SK-N-SH treated with all-trans-retinoic acid at 6 μM for 48 hours (cell line): Measurements from ENCODE around the gene G6PC1.
"Not testable (repeated sequence)": the region's sequence is repeated elsewhere in the genome, so short reads cannot be mapped to it uniquely, and the experiment has no call there.

Experiments used
- ATAC-seq: fragments of 200-7000 bp; cut with Tn5 transposase; 3 replicates; pipeline ENCODE4 v1.9.1; 2020; ENCODE audit warnings: mild to moderate bottlenecking, moderate library complexity
- ARNTL ChIP-seq: fragments of 450-650 bp; formaldehyde crosslinking; IDR thresholded peaks from 2 replicates; pipeline ENCODE4 v1.5.0; 2020; ENCODE audit warnings: low read depth, mild to moderate bottlenecking, moderate library complexity, borderline replicate concordance
- CSDC2 ChIP-seq: fragments of 250-450 bp; sonication (Bioruptor Pico); IDR thresholded peaks from 2 replicates; pipeline ENCODE4 v1.5.0; 2020; ENCODE audit warnings: mild to moderate bottlenecking, moderate library complexity
- CSRNP3 ChIP-seq: fragments of 250-450 bp; sonication (Bioruptor Pico); IDR thresholded peaks from 2 replicates; pipeline ENCODE4 v1.5.1; 2021; ENCODE audit warnings: mild to moderate bottlenecking, moderate library complexity
- ESRRG ChIP-seq: fragments of 250-450 bp; sonication (Bioruptor Pico); IDR thresholded peaks from 2 replicates; pipeline ENCODE4 v1.6.1; 2021; ENCODE audit warnings: mild to moderate bottlenecking
- GLIS3 ChIP-seq: fragments of 250-450 bp; sonication (Bioruptor Pico); IDR thresholded peaks from 2 replicates; pipeline ENCODE4 v1.5.0; 2020; ENCODE audit warnings: mild to moderate bottlenecking, moderate library complexity
- ISL1 ChIP-seq: fragments of 250-450 bp; sonication (Bioruptor Pico); IDR thresholded peaks from 2 replicates; pipeline ENCODE4 v2.1.2; 2022; ENCODE audit warnings: mild to moderate bottlenecking, moderate library complexity
- OSR1 ChIP-seq: fragments of 250-450 bp; sonication (Bioruptor Pico); IDR thresholded peaks from 2 replicates; pipeline ENCODE4 v1.8.0; 2022; ENCODE audit warnings: moderate library complexity, mild to moderate bottlenecking, inconsistent platforms
- PATZ1 ChIP-seq: fragments of 250-450 bp; sonication (Bioruptor Pico); IDR thresholded peaks from 2 replicates; pipeline ENCODE4 v1.8.0; 2020; ENCODE audit warnings: mild to moderate bottlenecking, moderate library complexity, borderline replicate concordance
- SNAI2 ChIP-seq: fragments of 250-450 bp; sonication (Bioruptor Pico); IDR thresholded peaks from 2 replicates; pipeline ENCODE4 v1.5.0; 2020; ENCODE audit warnings: mild to moderate bottlenecking, moderate library complexity
- TCF4 ChIP-seq: fragments of 250-450 bp; sonication (Bioruptor Pico); IDR thresholded peaks from 2 replicates; pipeline ENCODE4 v1.8.0; 2021; ENCODE audit warnings: mild to moderate bottlenecking, moderate library complexity, borderline replicate concordance
- TOX ChIP-seq: fragments of 250-450 bp; sonication (Bioruptor Pico); IDR thresholded peaks from 2 replicates; pipeline ENCODE4 v1.8.0; 2021; ENCODE audit warnings: mild to moderate bottlenecking, moderate library complexity, borderline replicate concordance
- ZC3H10 ChIP-seq: fragments of 250-450 bp; sonication (Bioruptor Pico); IDR thresholded peaks from 2 replicates; pipeline ENCODE4 v1.5.1; 2021; ENCODE audit warnings: mild to moderate bottlenecking, moderate library complexity
- ZNF565 ChIP-seq: fragments of 450-650 bp; formaldehyde crosslinking; conservative IDR thresholded peaks from 2 replicates; pipeline ENCODE4 v1.5.0; 2020; ENCODE audit warnings: low read depth, mild to moderate bottlenecking, moderate library complexity
- ZNF70 ChIP-seq: fragments of 450-650 bp; formaldehyde crosslinking; IDR thresholded peaks from 2 replicates; pipeline ENCODE4 v1.5.0; 2020; ENCODE audit warnings: mild to moderate bottlenecking, moderate library complexity
- ZNF8 ChIP-seq: fragments of 450-650 bp; formaldehyde crosslinking; IDR thresholded peaks from 2 replicates; pipeline ENCODE4 v1.5.0; 2020; ENCODE audit warnings: mild to moderate bottlenecking, moderate library complexity
- TF ChIP-seq, protein P1 (sequence below): fragments of 250-450 bp; sonication (Bioruptor Pico); IDR thresholded peaks from 2 replicates; pipeline ENCODE4 v1.5.0; 2020; ENCODE audit warnings: mild to moderate bottlenecking, moderate library complexity
- TF ChIP-seq, protein P2 (sequence below): fragments of 250-450 bp; sonication (Bioruptor Pico); IDR thresholded peaks from 2 replicates; pipeline ENCODE4 v1.8.0; 2021; ENCODE audit warnings: low read depth, mild to moderate bottlenecking, moderate library complexity, borderline replicate concordance

G6PC1 gene

DNA sequence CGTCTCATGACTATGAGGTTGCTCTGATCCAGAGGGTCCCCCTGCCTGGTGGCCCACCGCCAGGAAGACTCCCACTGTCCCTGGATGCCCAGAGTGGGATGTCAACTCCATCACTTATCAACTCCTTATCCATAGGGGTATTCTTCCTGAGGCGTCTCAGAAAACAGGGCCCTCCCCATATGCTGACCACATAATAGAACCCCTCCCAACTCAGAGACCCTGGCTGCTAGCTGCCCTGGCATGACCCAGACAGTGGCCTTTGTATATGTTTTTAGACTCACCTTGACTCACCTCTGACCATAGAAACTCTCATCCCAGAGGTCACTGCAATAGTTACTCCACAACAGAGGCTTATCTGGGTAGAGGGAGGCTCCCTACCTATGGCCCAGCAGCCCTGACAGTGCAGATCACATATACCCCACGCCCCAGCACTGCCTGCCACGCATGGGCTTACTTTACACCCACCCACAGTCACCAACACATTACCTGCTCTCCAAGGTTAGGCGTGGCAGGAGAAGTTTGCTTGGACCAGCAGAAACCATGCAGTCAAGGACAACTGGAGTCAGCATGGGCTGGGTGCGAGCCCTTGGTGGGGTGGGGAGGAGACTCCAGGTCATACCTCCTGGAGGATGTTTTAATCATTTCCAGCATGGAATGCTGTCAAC is 2.3 kb upstream of the G6PC1 start (continued):
- TF ChIP-seq, protein P1, sequence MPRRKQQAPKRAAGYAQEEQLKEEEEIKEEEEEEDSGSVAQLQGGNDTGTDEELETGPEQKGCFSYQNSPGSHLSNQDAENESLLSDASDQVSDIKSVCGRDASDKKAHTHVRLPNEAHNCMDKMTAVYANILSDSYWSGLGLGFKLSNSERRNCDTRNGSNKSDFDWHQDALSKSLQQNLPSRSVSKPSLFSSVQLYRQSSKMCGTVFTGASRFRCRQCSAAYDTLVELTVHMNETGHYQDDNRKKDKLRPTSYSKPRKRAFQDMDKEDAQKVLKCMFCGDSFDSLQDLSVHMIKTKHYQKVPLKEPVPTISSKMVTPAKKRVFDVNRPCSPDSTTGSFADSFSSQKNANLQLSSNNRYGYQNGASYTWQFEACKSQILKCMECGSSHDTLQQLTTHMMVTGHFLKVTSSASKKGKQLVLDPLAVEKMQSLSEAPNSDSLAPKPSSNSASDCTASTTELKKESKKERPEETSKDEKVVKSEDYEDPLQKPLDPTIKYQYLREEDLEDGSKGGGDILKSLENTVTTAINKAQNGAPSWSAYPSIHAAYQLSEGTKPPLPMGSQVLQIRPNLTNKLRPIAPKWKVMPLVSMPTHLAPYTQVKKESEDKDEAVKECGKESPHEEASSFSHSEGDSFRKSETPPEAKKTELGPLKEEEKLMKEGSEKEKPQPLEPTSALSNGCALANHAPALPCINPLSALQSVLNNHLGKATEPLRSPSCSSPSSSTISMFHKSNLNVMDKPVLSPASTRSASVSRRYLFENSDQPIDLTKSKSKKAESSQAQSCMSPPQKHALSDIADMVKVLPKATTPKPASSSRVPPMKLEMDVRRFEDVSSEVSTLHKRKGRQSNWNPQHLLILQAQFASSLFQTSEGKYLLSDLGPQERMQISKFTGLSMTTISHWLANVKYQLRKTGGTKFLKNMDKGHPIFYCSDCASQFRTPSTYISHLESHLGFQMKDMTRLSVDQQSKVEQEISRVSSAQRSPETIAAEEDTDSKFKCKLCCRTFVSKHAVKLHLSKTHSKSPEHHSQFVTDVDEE (CRISPR knock-in tag), result no peak
- TF ChIP-seq ZNF70 (CRISPR knock-in tag), result no peak

- ATAC-seq, result not testable (repeated sequence)
Observed at GRCh38 chr17:42899981-42900380, 618 bp upstream of the G6PC1 start.

DNA sequence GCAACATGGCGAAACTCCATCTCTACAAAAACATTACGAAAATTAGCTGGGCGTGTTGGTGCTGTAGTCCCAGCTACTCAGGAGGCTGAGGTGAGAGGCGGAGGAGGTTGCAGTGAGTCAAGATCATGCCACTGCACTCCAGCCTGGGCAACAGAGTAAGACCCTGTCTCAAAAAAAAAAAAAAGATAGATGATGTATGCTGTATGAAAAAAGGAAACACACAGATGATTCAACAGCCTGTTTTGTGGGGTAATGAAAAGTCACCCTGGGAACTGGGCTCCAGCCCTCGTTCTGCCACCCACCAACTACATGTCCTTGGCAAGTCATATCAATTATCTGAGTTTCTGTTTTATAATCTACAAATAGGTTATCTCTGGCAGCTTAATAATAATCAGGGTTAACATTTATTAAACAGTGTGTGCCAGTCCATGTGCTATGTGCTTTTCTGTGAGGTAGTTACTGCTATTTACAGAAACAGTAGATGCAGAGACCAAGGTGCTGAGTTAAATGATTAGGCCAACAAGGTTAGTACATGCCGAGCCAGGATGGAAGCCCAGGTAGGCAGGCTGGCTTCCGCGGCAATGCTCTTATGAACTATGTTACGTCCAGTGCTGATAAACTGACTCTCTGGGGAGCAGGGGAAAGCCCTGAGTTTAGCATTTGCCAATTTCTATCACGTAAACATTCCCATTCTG is 1.1 kb downstream of the G6PC1 start:
- TF ChIP-seq, protein P1 (CRISPR knock-in tag), result no peak
- TF ChIP-seq ZNF565 (CRISPR knock-in tag) (no peak), TCF4 (CRISPR knock-in tag) (no peak), ISL1 (CRISPR knock-in tag) (no peak), SNAI2 (CRISPR knock-in tag) (no peak)
- ATAC-seq, result no peak

DNA sequence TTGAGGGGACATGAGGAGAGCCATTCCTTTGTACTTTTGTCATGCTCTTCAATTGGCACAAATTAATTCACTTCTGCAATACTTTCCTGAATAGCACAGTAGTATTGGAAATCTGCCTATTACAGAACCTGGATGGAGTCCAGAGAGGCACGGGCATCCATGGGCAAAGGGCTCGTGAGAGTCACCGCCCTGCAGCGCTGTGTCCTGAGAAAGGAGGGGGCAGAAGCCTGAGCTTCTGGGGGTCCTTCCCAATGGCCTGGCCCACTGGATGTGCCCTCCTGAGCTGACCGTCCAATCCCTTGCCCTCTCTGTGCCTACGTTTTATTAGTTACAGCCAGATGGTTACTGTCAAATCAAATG is 3.5 kb downstream of the G6PC1 start:
- ATAC-seq, result no peak
- TF ChIP-seq ZNF8 (CRISPR knock-in tag) (no peak), ISL1 (CRISPR knock-in tag) (no peak), GLIS3 (CRISPR knock-in tag) (no peak), ZNF565 (CRISPR knock-in tag) (no peak), OSR1 (CRISPR knock-in tag) (no peak), CSDC2 (no peak), CSRNP3 (CRISPR knock-in tag) (no peak), TOX (CRISPR knock-in tag) (no peak), ESRRG (CRISPR knock-in tag) (no peak)
- TF ChIP-seq, all 23 proteins: peak for 0

GRCh38 chr17:42906772-42907446 is 6.3 kb downstream of the G6PC1 start:
- TF ChIP-seq, protein P2, sequence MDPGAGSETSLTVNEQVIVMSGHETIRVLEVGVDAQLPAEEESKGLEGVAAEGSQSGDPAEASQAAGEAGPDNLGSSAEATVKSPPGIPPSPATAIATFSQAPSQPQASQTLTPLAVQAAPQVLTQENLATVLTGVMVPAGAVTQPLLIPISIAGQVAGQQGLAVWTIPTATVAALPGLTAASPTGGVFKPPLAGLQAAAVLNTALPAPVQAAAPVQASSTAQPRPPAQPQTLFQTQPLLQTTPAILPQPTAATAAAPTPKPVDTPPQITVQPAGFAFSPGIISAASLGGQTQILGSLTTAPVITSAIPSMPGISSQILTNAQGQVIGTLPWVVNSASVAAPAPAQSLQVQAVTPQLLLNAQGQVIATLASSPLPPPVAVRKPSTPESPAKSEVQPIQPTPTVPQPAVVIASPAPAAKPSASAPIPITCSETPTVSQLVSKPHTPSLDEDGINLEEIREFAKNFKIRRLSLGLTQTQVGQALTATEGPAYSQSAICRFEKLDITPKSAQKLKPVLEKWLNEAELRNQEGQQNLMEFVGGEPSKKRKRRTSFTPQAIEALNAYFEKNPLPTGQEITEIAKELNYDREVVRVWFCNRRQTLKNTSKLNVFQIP, result no peak
- no peak for TF ChIP-seq PATZ1 (CRISPR knock-in tag)
- no peak for TF ChIP-seq ARNTL
- no peak for TF ChIP-seq GLIS3 (CRISPR knock-in tag)
- TF ChIP-seq ZNF8 (CRISPR knock-in tag), result no peak
- TF ChIP-seq, protein P1 (CRISPR knock-in tag), result no peak
- no peak for TF ChIP-seq ZC3H10 (CRISPR knock-in tag)
- ATAC-seq, result no peak
